Activated effector memory CD4-positive, alpha-beta T cell treated with anti-CD3 and anti-CD28 coated beads, Interleukin-2, amount 50 U/mL, for 16 hours (primary cell): ENCODE data around the gene TMEM97.

Experiments
- DNase-seq: peaks from one replicate; pipeline ENCODE4 v3.0.0-alpha.2; 2020

The TMEM97 gene

DNA sequence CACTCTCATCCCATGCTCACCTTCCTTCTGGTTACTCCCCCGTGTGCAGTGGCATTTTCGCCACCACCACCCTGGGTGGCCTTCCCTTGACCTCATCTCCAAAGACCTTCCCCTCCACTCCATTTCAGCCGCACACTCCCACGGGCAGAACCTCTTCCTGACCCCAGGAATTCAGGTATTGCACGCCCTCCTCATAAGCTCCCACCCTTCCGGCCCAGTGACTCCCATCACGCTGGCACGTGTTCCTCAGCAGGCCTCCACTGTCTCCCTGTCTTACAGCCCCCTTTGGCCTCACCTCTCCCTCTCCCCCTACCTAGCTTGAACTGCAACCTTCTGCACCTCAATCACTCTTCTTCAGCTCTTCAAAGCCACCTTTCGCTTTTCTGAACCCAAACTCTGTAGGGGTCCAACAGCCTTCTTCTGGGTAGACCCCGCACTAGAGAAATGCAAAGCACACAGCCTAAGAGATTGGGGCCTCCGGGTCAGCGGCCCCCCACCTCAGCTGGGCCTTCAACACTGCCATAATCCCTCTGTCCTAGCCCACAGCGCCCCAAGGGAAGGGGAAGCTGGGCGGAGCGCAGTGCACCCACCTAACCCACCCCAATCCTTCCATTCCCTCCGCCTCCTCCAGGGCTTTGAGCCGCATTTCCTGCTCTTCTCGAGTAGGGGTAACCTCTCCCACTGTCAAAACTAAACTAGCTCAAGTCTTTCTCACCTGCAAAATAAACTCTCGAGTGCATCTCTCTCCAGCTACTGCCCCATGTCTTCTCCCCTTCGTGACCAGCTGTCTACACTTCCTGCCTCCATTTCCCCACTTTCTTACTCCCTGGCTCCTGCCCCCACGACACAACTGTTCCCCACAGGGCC lies 1.7 kb upstream of the TMEM97 start:
- no peak for DNase-seq

GRCh38 chr17:28317966-28318758 lies 838 bp upstream of the TMEM97 start:
- no peak for DNase-seq

- DNase-seq, result no peak
Measured at GRCh38 chr17:28319598-28319935, 567 bp downstream of the TMEM97 start.

DNA sequence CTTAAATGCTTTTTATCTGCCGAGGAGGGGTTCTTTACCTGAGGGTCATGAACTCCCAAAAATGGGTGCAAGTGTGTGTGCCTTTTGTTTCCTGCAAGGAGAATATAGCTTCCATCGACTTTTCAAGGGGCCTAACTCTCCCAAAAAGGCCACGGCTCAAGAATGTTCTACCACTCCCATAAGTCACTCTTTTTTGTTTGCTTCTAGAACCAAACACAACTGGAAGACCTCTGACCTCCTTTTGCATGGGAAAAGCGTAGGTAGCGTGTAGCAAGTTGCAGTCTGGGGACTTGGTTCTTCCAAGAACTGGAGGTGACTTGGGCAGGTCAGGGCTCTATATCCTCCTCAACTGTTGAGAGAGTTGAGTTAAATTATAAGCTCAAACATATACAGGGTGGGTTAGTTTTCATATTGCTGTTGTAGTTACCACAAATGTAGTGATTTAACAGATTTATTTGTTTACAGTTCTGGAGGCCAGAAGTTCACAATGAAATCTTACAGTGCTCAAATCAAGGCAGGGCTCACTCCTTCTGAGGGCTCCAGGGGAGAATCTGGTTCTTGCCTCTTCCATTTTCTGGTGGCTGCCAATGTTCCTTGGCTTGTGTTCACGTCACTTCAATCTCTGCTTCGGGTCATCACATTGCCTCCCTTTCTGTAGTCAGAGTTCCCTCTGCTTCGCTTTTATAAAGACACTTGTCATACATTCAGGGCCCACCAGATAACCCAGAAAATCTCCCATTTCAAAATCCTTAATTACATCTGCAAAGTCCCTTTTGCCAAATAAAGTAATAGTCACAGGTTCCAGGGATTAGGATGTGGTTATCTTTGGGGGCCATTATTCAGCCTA lies 1.4 kb downstream of the TMEM97 start:
- DNase-seq, result no peak

DNA sequence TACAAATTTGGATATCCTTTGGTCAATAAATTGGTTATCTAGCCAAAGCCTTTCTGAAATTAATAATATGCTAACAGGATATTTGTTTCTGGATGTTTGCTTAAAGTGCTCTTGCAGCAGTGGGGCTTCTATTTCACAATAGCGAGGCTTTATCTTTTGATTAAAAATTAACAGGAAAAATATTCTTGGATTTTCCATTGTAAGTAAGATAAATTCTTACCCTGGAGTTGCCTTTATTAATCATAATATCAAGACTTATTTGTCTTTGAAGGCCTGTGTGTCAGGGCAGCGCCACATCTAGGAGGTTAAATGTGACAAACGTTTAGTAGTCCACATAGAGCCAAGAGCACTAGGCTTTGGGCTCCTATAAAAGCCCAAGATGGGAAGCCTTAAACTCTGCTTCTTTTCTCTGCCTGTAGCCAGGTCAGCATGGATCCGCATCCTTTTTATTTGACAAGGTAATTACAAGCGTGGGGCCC lies 5.3 kb downstream of the TMEM97 start:
- DNase-seq, result no peak

- no peak for DNase-seq
Measured at GRCh38 chr17:28324781-28325180, 5.8 kb downstream of the TMEM97 start.

GRCh38 chr17:28325211-28325610 lies 6.2 kb downstream of the TMEM97 start:
- DNase-seq, result no peak

DNA sequence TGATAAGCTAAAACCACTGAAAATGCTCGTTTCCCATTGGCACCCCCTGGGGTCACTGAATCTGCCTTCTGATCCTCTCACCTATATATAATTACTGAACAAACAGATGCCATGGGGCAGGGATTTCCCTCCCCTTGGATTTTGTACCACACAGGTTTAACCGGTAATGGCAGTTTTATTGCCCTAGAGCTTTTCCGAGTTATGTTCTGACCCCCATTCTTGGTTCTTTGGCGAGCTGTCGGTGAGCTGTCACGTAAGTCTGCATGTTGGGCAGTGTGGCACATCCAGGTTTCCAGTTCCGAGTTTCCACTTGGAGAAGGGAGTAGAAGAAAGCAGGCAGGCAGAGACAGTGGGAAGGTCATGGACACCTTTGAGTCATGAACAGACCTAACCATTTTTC lies 7.1 kb downstream of the TMEM97 start:
- DNase-seq, result no peak

GRCh38 chr17:28327031-28327607 lies 8.1 kb downstream of the TMEM97 start:
- DNase-seq, result no peak

DNA sequence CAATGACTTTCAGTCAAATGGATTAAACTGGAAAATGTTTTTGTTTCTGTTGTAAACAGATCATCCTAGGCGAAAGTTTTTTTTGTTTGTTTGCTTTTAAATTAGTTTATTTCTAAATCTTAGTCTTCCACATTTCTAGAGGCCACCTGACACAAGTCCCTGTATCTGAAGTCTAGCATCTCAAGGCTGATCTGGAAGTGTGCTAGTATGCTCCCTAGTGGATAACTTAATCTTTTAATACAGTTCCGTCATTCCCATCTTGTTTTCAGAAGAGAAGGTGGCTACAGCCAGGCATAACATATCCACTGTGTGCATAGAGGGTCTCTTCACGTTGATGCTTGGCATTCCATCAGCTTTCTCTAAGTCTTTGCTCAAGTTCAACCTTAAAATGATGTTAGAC lies 8.7 kb downstream of the TMEM97 start:
- no peak for DNase-seq

DNA sequence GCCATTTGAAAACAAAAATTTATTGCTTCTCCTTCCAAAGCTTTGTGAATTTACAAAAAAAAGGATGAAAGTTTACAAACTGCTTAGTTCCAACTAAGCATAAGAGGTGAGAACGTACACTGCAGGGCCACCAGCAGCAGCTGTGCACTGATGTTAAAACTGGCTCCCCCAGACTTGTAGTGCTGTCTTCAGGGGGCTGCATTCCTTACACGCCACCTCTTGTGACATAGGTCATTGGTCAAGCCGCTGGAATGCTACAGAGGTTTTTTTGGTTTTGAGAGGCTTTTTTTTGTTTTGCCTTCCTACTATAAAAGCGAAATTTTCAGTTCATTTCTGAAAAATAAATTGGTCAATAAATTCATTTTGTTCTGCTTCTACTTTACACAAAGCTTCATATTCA lies 9.3 kb downstream of the TMEM97 start:
- DNase-seq, result no peak

GRCh38 chr17:28330671-28331070 lies 11.7 kb downstream of the TMEM97 start:
- DNase-seq, result no peak

DNA sequence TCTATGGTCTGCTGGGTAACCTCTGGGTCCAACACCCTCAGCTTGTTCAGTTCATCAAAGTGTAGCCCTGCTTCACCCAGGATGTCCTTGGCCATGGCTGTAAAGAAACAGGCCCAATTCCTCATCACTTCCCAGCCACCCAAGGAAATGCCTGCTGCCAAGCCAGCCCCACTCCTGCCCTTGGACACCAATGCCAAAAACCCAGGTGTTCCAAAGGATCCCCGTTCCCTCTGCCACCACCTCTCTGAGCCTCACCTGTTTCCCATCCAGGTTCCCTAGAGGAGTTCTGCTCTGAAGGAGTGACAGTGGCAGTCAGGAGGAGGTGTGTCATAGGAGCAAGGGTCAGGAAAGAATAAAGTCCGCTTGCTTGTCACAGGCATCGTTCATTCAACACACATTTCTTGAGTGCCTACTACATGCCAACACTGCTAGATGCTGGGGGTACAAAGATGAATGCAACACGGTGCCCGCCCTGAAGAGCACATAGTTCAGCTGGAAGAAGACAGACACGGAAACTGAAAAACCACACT lies 13.0 kb downstream of the TMEM97 start:
- DNase-seq, result peak; percentile 22

- peak; percentile 57 for DNase-seq
Measured at GRCh38 chr17:28333083-28333746, 14.2 kb downstream of the TMEM97 start.

- no peak for DNase-seq
Measured at GRCh38 chr17:28334171-28334570, 15.2 kb downstream of the TMEM97 start.

- no peak for DNase-seq
Measured at GRCh38 chr17:28334666-28335200, 15.7 kb downstream of the TMEM97 start.

DNA sequence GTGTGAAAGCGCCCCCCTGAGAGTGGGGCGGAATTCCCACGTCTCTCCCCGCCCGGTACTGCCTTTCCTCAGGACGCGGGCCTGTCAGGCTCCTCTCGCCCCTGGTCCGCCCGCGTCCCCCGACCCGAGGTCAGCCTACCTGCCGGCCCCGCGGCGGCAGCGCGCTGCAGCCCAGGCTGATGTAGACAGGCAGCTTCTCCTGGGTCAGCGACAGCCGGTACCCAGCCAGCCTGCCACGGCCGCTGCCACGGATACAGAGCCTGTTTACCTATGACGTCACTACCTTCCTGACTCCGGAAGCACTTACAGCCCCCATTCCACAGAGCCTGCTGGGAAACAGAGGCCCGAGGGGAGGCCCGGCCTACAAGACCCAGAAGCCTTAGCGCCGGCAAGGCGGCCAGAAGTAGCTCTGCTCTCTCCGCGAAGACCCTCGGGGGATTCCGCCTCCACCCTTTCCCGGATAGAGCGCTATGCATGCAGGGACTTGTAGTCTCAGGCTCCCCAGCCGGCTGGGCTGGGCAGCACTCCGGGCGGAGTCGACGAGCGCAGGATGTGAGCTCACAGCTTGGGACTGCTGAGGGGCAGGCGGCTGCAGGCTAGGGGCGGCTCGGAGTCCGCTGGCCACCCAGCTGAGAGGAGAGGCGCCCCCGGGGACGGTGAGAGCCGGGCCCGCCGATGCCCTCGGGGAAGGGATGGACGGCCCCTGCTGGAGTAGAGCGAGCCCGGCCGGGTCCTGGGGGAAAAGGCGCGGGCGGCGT lies 16.4 kb downstream of the TMEM97 start, which contains the start of the genes IFT20 and TNFAIP1:
TSS of gene IFT20 (minus strand) at position 272 of the 758 bp plus-strand sequence. CDS start 3,487 bp downstream, outside the sequence.
TSS of gene TNFAIP1 (plus strand) at position 561 of the 758 bp plus-strand sequence. CDS start 3,761 bp downstream, outside the sequence.
- peak; percentile 99 for DNase-seq

- peak; percentile 72 for DNase-seq
Measured at GRCh38 chr17:28335959-28336871, 17.2 kb downstream of the TMEM97 start.

GRCh38 chr17:28338056-28338768 lies 19.2 kb downstream of the TMEM97 start:
- peak; percentile 33 for DNase-seq
